ENCODE data around the gene CLDN16. TPM values are rescaled to one million over a fixed set of nuclear protein-coding genes. Genes with fewer than 3 reads are reported as not detected.

The CLDN16 gene
- total RNA-seq, 6 experiments from 2014 or later = 0.37 to 6.6 (median 1.3) TPM

- intact Hi-C loops (cut with DNase I) = no loop called here
These were observed 16.8 kb upstream of the CLDN16 start for GRCh38 chr3:190371152-190371551.

GRCh38 chr3:190375246-190375645, 12.7 kb upstream of the CLDN16 start:
- Histone ChIP-seq H3K9me3 (no peaks in the 10 kb centered on the region), H3K27ac (no peak overlapping the region), H3K27me3 (no peaks in the 10 kb centered on the region), H3K36me3 (no peaks in the 10 kb centered on the region), H3K4me1 (peaks cover 0 to 9% (median 0%) of the 10 kb centered on the region in 4 donors), H3K4me3 (no peak overlapping the region)
- no peak for TF ChIP-seq CTCF (IDR thresholded peaks at IDR 0.05)
- DNase-seq = no peak
- intact Hi-C loops (cut with DNase I) = no loop called here
- ATAC-seq = no peak

More at GRCh38 chr3:190371152-190371551, 16.8 kb upstream of the CLDN16 start:
- ATAC-seq (no peak), DNase-seq (no peak)
- 53% methylated on average over 2 of the region's 2 CpGs for WGBS (ENCODE audit: insufficient coverage, low coverage, low lambda C conversion rate, missing lambda C conversion rate)
- Histone ChIP-seq H3K4me3 (no peak overlapping the region), H3K36me3 (no peaks in the 10 kb centered on the region), H3K4me1 (no peaks in the 10 kb centered on the region), H3K9me3 (no peaks in the 10 kb centered on the region), H3K27ac (no peak overlapping the region), H3K27me3 (no peaks in the 10 kb centered on the region)
- TF ChIP-seq CTCF (IDR thresholded peaks at IDR 0.05) (no peak), POLR2A (IDR thresholded peaks at IDR 0.05) (no peak)

DNA sequence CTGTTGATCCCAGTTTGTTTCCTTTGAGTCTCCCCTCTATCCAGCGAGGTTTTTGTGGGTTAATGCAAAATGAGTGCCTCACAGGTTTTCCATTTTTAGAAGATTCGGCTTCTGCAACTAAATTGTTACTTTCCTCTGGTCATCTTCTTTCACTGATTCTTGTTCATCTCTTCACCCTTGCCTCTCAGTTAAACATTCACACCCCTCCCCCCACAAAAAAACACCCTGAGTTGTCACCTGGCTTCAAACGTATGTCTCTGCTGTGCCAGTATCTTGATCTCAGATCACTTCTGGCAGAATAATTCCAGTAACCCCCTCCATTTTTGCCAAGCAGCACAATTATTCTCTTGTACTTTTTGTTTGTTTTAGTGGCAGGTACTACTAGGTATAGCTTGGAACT, 12.3 kb upstream of the CLDN16 start:
- H3K9me3 ChIP-seq = no peaks in the 10 kb centered on the region
- intact Hi-C loops (cut with DNase I) = no loop called here
- TF ChIP-seq POLR2A (IDR thresholded peaks at IDR 0.05) (no peak), CTCF (IDR thresholded peaks at IDR 0.05) (no peak)
- peaks cover 0 to 9% (median 0%) of the 10 kb centered on the region in 4 donors for H3K4me1 ChIP-seq
- no peaks in the 10 kb centered on the region for H3K27me3 ChIP-seq
- H3K36me3 ChIP-seq = no peaks in the 10 kb centered on the region
- no peak overlapping the region for H3K4me3 ChIP-seq
- DNase-seq = no peak
- WGBS (ENCODE audit: insufficient coverage, low coverage, low lambda C conversion rate, missing lambda C conversion rate) = 54% methylated on average over 3 of the region's 3 CpGs
- no peak for ATAC-seq
- H3K27ac ChIP-seq = no peak overlapping the region

DNA sequence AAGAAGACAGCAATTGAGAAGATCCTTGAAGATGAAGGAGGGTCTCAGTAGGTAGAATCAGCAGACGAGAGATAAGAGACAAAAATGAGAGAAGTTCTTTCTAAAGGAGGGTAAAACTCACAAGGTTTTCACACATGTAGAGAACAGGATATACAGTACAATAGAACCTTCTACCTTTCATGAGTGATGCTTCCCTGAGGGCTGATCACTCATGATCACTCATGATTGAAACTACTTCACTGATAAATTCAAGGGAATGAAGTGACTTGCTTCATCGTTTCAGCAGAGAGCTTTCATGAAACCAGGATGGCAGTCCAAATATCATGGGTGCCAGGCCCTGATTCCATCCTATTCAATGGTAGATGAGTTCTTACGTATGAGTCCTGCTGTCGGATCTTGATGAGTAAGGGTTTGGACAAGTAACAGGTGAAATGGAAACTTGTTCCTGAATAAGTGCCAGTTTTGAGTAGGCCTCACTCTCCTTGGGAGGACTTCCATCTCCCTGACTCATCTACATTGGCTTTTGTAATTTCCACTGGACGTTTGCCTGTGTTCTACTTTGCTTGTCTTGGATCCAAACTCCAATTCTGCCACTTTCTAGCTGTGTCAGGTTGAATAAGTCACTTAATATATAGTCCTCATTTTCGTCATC, 9.6 kb upstream of the CLDN16 start:
- H3K27ac ChIP-seq = peak overlapping the region in 1 of 3 donors; percentile 3
- WGBS (ENCODE audit: insufficient coverage, low coverage, low lambda C conversion rate, missing lambda C conversion rate) = 73% methylated on average over 6 of the region's 6 CpGs
- H3K27me3 ChIP-seq = no peaks in the 10 kb centered on the region
- H3K36me3 ChIP-seq = no peaks in the 10 kb centered on the region
- peak; percentile 48 to 95 (median 70) for ATAC-seq
- intact Hi-C loops (cut with DNase I) = no loop called here
- TF ChIP-seq POLR2A (IDR thresholded peaks at IDR 0.05) (no peak), CTCF (IDR thresholded peaks at IDR 0.05) (no peak)
- H3K4me1 ChIP-seq = peaks cover 0 to 9% (median 0%) of the 10 kb centered on the region in 4 donors
- DNase-seq = peak in 1 of 3 donors; percentile 67
- H3K4me3 ChIP-seq = no peak overlapping the region
- H3K9me3 ChIP-seq = no peaks in the 10 kb centered on the region

DNA sequence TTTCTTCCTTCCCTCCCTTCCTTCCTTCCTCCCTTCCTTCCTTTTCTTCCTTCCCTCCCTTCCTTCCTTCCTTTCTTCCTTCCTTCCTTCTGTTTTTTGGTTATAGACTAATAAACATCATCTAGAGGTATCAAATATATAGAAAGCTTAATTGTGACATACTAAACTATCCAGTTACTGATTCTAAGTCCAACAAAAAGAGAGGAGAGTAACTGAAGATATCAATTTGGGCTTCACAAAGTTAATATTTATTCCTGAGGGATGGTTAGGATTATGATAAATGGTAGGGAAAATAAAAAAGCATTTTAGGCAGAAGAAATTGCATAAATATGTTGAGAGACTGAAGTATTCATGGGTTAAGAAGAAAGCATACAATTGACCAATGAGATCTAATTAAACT, 7.8 kb upstream of the CLDN16 start:
- intact Hi-C loops (cut with DNase I) = no loop called here
- Histone ChIP-seq H3K27me3 (no peaks in the 10 kb centered on the region), H3K4me3 (no peak overlapping the region), H3K4me1 (peaks cover 0 to 9% (median 0%) of the 10 kb centered on the region in 4 donors), H3K36me3 (no peaks in the 10 kb centered on the region), H3K27ac (no peak overlapping the region), H3K9me3 (no peaks in the 10 kb centered on the region)
- TF ChIP-seq POLR2A (IDR thresholded peaks at IDR 0.05) = no peak
- no peak for TF ChIP-seq CTCF (IDR thresholded peaks at IDR 0.05)
- no peak for ATAC-seq
- no peak for DNase-seq
